Measurements from ENCODE around the gene DUSP14. TPM values are rescaled to one million over a fixed set of nuclear protein-coding genes. Genes with fewer than 3 reads are reported as not detected.
A peak's percentile ranks its signal among the peaks of the same experiment; 100 is the strongest.

Gene DUSP14
- total and polyA plus RNA-seq, 2 of the 13 experiments (the other 11 are each of a cell fraction or from before 2014, with no cell fraction given) = 33.5 to 39.8 TPM

DNA sequence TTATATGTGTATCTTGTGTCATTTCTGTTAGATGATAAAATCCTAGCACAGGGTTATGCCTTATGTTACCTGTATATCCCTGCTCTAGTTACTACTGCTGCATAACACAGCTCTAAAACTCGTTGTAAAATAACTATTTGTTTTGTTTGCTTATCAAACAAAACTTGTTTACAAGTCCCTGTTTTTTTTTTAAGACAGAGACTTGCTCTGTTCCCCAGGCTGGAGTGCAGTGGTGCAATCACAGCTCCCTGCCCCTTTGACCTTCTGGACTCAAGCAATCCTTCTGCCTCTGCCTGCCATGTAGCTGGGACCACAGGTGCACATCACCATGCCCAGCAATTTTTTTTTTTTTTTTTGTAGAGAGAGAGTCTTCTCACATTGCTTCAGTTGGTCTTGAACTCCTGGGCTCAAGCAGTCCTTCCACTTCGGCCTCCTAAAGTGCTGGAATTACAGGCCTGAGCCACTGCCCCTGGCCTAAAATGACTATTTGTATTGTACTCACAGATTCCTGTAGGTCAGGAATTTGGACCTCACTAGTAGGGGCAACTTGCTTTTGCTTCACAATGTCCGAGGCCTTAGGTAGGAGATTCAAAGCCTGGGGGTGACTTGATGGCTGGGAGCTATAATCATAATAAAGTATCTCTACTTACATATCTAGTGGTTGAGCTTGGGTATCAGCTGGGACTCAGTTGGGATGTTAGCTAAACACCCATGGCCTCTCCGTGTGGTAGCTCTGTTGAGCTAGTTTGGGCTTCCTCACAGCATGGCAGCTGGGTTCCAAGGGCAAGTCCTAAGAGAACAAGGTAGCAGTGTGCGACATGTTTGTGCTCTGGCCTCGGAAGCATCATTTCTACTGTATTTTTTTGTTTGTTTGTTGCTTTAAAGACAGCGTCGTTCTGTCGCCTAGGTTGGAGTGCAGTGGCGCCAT is 12.6 kb downstream of the DUSP14 start (continued):
- TF ChIP-seq, protein P1, sequence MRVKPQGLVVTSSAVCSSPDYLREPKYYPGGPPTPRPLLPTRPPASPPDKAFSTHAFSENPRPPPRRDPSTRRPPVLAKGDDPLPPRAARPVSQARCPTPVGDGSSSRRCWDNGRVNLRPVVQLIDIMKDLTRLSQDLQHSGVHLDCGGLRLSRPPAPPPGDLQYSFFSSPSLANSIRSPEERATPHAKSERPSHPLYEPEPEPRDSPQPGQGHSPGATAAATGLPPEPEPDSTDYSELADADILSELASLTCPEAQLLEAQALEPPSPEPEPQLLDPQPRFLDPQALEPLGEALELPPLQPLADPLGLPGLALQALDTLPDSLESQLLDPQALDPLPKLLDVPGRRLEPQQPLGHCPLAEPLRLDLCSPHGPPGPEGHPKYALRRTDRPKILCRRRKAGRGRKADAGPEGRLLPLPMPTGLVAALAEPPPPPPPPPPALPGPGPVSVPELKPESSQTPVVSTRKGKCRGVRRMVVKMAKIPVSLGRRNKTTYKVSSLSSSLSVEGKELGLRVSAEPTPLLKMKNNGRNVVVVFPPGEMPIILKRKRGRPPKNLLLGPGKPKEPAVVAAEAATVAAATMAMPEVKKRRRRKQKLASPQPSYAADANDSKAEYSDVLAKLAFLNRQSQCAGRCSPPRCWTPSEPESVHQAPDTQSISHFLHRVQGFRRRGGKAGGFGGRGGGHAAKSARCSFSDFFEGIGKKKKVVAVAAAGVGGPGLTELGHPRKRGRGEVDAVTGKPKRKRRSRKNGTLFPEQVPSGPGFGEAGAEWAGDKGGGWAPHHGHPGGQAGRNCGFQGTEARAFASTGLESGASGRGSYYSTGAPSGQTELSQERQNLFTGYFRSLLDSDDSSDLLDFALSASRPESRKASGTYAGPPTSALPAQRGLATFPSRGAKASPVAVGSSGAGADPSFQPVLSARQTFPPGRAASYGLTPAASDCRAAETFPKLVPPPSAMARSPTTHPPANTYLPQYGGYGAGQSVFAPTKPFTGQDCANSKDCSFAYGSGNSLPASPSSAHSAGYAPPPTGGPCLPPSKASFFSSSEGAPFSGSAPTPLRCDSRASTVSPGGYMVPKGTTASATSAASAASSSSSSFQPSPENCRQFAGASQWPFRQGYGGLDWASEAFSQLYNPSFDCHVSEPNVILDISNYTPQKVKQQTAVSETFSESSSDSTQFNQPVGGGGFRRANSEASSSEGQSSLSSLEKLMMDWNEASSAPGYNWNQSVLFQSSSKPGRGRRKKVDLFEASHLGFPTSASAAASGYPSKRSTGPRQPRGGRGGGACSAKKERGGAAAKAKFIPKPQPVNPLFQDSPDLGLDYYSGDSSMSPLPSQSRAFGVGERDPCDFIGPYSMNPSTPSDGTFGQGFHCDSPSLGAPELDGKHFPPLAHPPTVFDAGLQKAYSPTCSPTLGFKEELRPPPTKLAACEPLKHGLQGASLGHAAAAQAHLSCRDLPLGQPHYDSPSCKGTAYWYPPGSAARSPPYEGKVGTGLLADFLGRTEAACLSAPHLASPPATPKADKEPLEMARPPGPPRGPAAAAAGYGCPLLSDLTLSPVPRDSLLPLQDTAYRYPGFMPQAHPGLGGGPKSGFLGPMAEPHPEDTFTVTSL (CRISPR knock-in tag; IDR thresholded peaks at IDR 0.05; ENCODE audit: borderline replicate concordance) = peak; percentile 87; the same call in 1 of the 2 replicates
- TF ChIP-seq, protein P2, sequence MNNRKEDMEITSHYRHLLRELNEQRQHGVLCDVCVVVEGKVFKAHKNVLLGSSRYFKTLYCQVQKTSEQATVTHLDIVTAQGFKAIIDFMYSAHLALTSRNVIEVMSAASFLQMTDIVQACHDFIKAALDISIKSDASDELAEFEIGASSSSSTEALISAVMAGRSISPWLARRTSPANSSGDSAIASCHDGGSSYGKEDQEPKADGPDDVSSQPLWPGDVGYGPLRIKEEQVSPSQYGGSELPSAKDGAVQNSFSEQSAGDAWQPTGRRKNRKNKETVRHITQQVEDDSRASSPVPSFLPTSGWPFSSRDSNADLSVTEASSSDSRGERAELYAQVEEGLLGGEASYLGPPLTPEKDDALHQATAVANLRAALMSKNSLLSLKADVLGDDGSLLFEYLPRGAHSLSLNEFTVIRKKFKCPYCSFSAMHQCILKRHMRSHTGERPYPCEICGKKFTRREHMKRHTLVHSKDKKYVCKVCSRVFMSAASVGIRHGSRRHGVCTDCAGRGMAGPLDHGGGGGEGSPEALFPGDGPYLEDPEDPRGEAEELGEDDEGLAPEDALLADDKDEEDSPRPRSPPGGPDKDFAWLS (CRISPR knock-in tag; IDR thresholded peaks at IDR 0.05; ENCODE audit: borderline replicate concordance) = no peak
- TF ChIP-seq ATF4 (CRISPR knock-in tag; IDR thresholded peaks at IDR 0.05) = peak in 1 of 2 experiments; percentile 77; a peak in 2 of 4 replicates
- TF ChIP-seq NR0B2 (CRISPR knock-in tag; IDR thresholded peaks at IDR 0.05) = no peak
- no peak for TF ChIP-seq ZNF563 (CRISPR knock-in tag; IDR thresholded peaks at IDR 0.05)
- TF ChIP-seq, protein P3, sequence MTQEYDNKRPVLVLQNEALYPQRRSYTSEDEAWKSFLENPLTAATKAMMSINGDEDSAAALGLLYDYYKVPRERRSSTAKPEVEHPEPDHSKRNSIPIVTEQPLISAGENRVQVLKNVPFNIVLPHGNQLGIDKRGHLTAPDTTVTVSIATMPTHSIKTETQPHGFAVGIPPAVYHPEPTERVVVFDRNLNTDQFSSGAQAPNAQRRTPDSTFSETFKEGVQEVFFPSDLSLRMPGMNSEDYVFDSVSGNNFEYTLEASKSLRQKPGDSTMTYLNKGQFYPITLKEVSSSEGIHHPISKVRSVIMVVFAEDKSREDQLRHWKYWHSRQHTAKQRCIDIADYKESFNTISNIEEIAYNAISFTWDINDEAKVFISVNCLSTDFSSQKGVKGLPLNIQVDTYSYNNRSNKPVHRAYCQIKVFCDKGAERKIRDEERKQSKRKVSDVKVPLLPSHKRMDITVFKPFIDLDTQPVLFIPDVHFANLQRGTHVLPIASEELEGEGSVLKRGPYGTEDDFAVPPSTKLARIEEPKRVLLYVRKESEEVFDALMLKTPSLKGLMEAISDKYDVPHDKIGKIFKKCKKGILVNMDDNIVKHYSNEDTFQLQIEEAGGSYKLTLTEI (CRISPR knock-in tag; conservative IDR thresholded peaks at IDR 0.05) = no peak
- no peak for TF ChIP-seq PCBP2 (optimal IDR thresholded peaks at IDR 0.05; ENCODE audit: low read depth, low read length, poor library complexity, severe bottlenecking)
- no peak for TF ChIP-seq ZNF761 (CRISPR knock-in tag; conservative IDR thresholded peaks at IDR 0.05)
- TF ChIP-seq, protein P4, sequence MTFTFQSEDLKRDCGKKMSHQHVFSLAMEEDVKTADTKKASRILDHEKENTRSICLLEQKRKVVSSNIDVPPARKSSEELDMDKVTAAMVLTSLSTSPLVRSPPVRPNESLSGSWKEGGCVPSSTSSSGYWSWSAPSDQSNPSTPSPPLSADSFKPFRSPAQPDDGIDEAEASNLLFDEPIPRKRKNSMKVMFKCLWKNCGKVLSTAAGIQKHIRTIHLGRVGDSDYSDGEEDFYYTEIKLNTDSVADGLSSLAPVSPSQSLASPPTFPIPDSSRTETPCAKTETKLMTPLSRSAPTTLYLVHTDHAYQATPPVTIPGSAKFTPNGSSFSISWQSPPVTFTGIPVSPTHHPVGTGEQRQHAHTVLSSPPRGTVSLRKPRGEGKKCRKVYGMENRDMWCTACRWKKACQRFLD (CRISPR knock-in tag; IDR thresholded peaks at IDR 0.05; ENCODE audit: borderline replicate concordance) = no peak
- TF ChIP-seq, protein P5, sequence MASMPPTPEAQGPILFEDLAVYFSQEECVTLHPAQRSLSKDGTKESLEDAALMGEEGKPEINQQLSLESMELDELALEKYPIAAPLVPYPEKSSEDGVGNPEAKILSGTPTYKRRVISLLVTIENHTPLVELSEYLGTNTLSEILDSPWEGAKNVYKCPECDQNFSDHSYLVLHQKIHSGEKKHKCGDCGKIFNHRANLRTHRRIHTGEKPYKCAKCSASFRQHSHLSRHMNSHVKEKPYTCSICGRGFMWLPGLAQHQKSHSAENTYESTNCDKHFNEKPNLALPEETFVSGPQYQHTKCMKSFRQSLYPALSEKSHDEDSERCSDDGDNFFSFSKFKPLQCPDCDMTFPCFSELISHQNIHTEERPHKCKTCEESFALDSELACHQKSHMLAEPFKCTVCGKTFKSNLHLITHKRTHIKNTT (CRISPR knock-in tag; IDR thresholded peaks at IDR 0.05) = no peak
- no peak for TF ChIP-seq PREB (CRISPR knock-in tag; IDR thresholded peaks at IDR 0.05)

All from HepG2 (cell line).